Upper lobe of right lung (tissue), 1 donor: Measurements from ENCODE around the gene FLRT2. TPM values are rescaled to one million over a fixed set of nuclear protein-coding genes. Genes with fewer than 3 reads are reported as not detected.

Experiments used
- ATAC-seq: fragments of 200-7000 bp; cut with Tn5 transposase; one replicate; pipeline ENCODE4 v1.9.1; 2020; ENCODE audit warnings: mild to moderate bottlenecking, moderate library complexity
- DNase-seq: peaks from one replicate; pipeline ENCODE4 v3.0.0-alpha.2; 2020
- H3K27ac ChIP-seq: fragments of 200-600 bp; one replicate; pipeline ENCODE4 v1.8.0; 2022
- H3K27me3 ChIP-seq: fragments of 200-600 bp; one replicate; pipeline ENCODE4 v1.8.0; 2022; ENCODE audit warnings: mild to moderate bottlenecking
- H3K36me3 ChIP-seq: fragments of 200-600 bp; one replicate; pipeline ENCODE4 v1.8.0; 2022
- H3K4me1 ChIP-seq: fragments of 200-600 bp; one replicate; pipeline ENCODE4 v1.8.0; 2022
- H3K4me3 ChIP-seq: fragments of 200-600 bp; one replicate; pipeline ENCODE4 v1.8.0; 2022; ENCODE audit warnings: mild to moderate bottlenecking
- H3K9me3 ChIP-seq: fragments of 200-600 bp; one replicate; pipeline ENCODE4 v1.8.0; 2022
- intact Hi-C: fragments of 100-400 bp; cut with DNase I; formaldehyde crosslinking; loops from one replicate; pipeline ENCODE4 v1.11.0; 2022
- total RNA-seq: library from RNA; stranded (reverse); fragmentation: NEBNext Ultra II Directional; extraction: Animal tissue kit (Norgen Biotek cat#: 25700); gene quantifications from one replicate; pipeline ENCODE4 v1.2.1, GENCODE V29; 2021
- TF ChIP-seq, protein P1 (sequence below): fragments of 200-600 bp; IDR thresholded peaks from one replicate; pipeline ENCODE4 v1.8.0; 2022; ENCODE audit warnings: antibody characterized with exemption
- donor health status: DM: no; HTN: yes; CAD: no; lungs with severe emphysema.

The FLRT2 gene
- total RNA-seq, 1 donor from 2014 or later: 13.3 TPM

DNA sequence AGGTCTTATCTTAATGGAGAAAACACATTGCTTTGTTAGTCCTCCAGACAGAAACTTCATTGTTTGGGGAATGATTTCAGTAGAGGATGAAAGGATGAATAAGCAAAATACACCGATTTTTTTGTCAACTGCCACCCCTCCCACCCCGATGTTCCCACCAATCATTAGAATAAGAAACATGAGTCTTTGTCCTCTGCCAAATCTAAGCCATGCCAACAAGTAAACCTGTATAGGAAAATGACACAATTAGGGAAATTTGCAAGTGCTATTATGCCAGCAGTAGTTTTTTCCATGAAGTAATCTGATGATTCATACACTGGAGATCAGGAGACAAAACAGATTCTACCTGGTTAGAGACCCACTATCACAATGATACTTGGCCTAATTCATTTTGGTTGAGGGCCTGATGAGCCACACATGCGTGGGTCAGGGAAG, 35.9 kb downstream of the FLRT2 start:
- Histone ChIP-seq H3K4me3 (no peak overlapping the region), H3K9me3 (no peaks in the 10 kb centered on the region), H3K27ac (no peak overlapping the region), H3K4me1 (no peaks in the 10 kb centered on the region), H3K36me3 (no peaks in the 10 kb centered on the region), H3K27me3 (no peaks in the 10 kb centered on the region)
- intact Hi-C loops: no loop called here
- DNase-seq (no peak), ATAC-seq (no peak)
- TF ChIP-seq, protein P1, sequence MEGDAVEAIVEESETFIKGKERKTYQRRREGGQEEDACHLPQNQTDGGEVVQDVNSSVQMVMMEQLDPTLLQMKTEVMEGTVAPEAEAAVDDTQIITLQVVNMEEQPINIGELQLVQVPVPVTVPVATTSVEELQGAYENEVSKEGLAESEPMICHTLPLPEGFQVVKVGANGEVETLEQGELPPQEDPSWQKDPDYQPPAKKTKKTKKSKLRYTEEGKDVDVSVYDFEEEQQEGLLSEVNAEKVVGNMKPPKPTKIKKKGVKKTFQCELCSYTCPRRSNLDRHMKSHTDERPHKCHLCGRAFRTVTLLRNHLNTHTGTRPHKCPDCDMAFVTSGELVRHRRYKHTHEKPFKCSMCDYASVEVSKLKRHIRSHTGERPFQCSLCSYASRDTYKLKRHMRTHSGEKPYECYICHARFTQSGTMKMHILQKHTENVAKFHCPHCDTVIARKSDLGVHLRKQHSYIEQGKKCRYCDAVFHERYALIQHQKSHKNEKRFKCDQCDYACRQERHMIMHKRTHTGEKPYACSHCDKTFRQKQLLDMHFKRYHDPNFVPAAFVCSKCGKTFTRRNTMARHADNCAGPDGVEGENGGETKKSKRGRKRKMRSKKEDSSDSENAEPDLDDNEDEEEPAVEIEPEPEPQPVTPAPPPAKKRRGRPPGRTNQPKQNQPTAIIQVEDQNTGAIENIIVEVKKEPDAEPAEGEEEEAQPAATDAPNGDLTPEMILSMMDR: no peak

DNA sequence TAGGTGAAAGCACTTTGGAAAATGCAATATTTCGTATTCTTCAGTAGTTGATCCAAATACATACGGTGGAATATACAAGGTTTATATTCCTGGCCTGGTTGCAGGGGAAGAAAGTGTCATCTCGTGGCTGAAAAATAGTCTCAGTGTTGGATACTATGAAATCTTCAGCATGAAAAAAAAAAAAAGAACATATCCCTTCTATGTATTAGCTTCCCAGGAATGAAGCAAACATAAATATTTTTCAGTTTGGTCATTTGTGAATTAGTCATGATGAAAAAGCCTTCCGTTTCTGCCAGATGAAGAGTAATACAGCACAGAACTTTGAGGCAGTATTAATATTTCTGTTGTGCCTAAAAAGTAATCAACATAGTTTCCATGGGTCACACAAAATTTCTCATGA, 36.7 kb downstream of the FLRT2 start:
- Histone ChIP-seq H3K4me1 (no peaks in the 10 kb centered on the region), H3K9me3 (no peaks in the 10 kb centered on the region), H3K27ac (no peak overlapping the region), H3K36me3 (no peaks in the 10 kb centered on the region), H3K27me3 (no peaks in the 10 kb centered on the region), H3K4me3 (no peak overlapping the region)
- no peak for DNase-seq
- TF ChIP-seq, protein P1: no peak
- intact Hi-C loops: no loop called here
- ATAC-seq: no peak

DNA sequence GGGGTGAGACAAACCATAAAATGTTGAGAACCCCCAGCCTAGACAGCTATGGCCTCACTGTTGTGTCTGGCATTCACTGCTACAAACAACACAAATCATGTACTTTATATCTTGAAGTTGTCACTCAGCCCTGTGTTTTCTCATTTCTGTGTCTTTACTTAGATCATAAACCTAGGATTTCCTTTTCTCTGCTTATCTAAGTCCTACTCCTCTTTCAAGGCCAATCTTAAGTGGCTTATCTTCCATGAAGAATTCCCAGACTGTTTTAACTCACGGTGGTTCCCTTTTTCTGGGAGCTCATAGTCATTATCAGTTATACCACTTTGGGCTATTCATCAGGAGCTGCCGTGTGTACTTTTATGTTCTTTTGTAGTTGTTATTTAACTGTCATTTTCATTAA, 42.1 kb downstream of the FLRT2 start:
- no peaks in the 10 kb centered on the region for H3K36me3 ChIP-seq
- no peaks in the 10 kb centered on the region for H3K27me3 ChIP-seq
- no peak for DNase-seq
- TF ChIP-seq, protein P1: no peak
- no peak overlapping the region for H3K27ac ChIP-seq
- no peak overlapping the region for H3K4me3 ChIP-seq
- intact Hi-C loops: no loop called here
- no peak for ATAC-seq
- no peaks in the 10 kb centered on the region for H3K4me1 ChIP-seq
- H3K9me3 ChIP-seq: no peaks in the 10 kb centered on the region

DNA sequence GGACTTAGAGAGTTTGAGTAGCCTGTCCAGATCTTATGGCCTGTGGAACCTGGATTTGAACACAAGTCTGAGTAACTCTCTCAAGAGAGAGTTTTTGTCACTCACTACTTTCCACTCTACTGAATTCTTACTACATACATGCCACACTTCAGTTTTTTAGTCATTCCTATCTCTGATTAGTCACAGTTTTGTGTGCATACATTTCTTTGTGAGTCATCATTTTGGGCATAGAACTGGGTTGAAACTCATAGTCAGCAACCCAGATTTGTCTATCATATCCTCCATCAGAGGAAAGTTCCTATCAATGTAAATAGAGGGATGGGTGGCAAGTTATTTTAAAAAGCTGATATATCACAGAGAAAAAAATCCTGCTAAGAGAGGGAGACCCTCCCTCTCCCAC, 42.9 kb downstream of the FLRT2 start:
- no peaks in the 10 kb centered on the region for H3K36me3 ChIP-seq
- DNase-seq: no peak
- H3K4me1 ChIP-seq: no peaks in the 10 kb centered on the region
- intact Hi-C loops: no loop called here
- TF ChIP-seq, protein P1: no peak
- no peak overlapping the region for H3K27ac ChIP-seq
- H3K27me3 ChIP-seq: no peaks in the 10 kb centered on the region
- no peaks in the 10 kb centered on the region for H3K9me3 ChIP-seq
- no peak for ATAC-seq
- no peak overlapping the region for H3K4me3 ChIP-seq

DNA sequence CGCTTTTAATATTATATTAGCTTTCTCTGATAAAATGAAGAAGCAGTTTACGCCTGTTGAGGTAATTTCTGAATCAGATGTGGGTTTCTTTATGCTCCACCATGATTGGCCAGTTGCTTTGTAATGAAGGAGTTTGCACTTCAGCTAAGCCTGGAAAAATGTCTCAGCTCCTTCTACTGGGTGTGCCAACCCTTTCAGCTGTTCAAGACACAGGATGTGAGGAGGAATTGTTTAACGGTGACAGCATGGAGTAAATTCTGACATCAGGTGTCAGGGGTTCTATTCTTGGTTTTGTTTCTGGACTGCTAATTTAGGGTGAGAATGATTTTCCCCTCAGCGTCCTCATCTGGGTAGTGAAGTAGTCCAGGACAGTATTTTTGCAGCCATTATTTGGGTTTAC, 43.5 kb downstream of the FLRT2 start:
- ATAC-seq: no peak
- TF ChIP-seq, protein P1: no peak

DNA sequence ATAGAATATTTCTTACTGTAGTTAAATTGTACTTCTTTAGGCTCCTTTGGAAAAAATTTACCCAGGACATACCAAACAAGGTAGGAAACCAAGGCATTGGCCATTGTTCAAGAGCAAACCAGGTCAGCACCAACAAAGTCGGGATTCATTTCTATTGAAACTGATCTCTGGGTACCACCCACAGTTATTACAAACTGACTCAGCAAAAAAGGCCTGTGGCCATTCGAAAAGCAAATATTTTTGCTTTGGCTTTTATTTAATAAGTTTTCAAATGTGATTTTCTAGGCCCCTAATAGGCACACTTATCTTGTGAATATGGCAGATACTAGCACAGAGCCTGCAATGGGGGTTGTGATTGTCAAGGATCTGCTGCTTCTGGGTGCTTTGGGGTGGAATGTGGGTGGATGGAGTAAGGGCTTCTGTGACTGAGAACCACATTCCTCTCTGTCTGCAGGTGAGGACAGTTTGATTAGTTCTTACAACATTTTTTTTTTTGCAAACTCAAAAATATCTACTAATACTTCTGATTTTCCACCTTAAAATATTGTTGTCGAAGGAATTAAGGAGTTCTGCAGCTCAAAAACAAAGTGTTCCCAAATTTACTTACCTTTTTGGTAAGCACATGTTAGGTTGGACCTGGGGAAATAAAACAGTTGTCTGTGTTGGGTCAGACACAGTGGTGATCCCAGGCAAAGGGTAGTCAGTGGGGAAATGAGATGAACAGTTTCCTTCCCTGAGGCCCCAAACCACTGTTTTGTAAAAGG, 45.1 kb downstream of the FLRT2 start:
- no peaks in the 10 kb centered on the region for H3K9me3 ChIP-seq
- TF ChIP-seq, protein P1: no peak
- no peaks in the 10 kb centered on the region for H3K27me3 ChIP-seq
- H3K36me3 ChIP-seq: no peaks in the 10 kb centered on the region
- no peak overlapping the region for H3K4me3 ChIP-seq
- H3K27ac ChIP-seq: no peak overlapping the region
- ATAC-seq (no peak), DNase-seq (no peak)
- H3K4me1 ChIP-seq: no peaks in the 10 kb centered on the region
- intact Hi-C loops: no loop called here

More for the DNA sequence above, 43.5 kb downstream of the FLRT2 start:
- no peaks in the 10 kb centered on the region for H3K36me3 ChIP-seq
- H3K27me3 ChIP-seq: no peaks in the 10 kb centered on the region
- no peak overlapping the region for H3K27ac ChIP-seq
- intact Hi-C loops: no loop called here
- H3K9me3 ChIP-seq: no peaks in the 10 kb centered on the region
- H3K4me3 ChIP-seq: no peak overlapping the region
- DNase-seq: no peak
- H3K4me1 ChIP-seq: no peaks in the 10 kb centered on the region
